Measurements from ENCODE around the gene FBXO15. TPM values are rescaled to one million over a fixed set of nuclear protein-coding genes. Genes with fewer than 3 reads are reported as not detected.

FBXO15 gene
- total RNA-seq, result under 1 TPM in 1 of 2 donors, not detected in 1; 0.90 TPM

DNA sequence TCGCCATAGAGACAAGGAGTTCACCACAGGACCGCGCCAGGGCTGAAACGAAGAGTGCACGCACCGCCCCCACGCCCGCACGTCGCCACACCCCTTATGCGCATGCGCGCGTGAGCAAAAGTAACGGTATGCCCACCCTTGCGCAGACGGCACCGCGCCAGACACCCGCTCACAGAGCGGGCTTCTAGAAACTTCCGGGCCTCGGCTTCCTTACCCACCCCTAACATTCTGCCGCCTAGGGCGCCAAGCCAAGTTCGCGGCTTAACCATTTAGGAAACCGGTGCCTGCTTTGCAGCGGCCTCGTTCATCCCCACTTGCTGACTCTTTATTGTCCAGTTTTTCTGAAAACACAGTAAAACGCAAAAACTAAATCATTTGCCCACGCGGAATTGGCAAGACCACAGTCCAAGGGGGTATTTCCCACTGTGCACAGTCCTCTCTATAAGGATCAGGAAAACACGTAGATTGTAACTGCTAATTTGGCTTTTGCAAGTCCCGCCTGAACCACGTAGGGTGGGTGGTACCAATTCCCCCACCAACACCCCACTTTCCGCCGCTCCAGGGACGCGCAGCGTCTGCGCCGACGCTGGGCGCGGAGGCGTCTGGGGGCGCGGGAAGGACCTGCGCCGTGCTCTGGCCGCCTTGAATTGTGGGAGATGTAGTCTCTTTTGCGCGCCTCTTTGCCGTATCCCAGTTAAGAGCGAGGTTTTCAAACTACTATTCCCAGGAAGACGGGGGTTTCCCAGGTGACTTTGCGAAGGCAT, at the start of gene FBXO15, which contains the start of gene TIMM21:
TSS of gene FBXO15 (minus strand) at position 56 of the 764 bp plus-strand sequence. CDS start at position 7, 49 bp downstream.
TSS of gene TIMM21 (plus strand) at position 745 of the 764 bp plus-strand sequence. CDS start 286 bp downstream, outside the sequence.
- Mint-ChIP-seq H3K4me1 (ENCODE audit: low read depth in 2 of 2) (peaks cover 29 to 44% of the 10 kb centered on the region in 2 donors), H3K36me3 (peaks cover 8% of the 10 kb centered on the region), H3K27me3 (peaks cover 3 to 7% of the 10 kb centered on the region in 2 donors), H3K4me3 (peak within 1 kb of the TSS; percentile 97), H3K9me3 (no peaks in the 10 kb centered on the region), H3K27ac (peak within 1 kb of the TSS; percentile 98 to 100)
- ATAC-seq, result peak; percentile 95
- peak; percentile 96 for DNase-seq (ENCODE audit: low spot score)

DNA sequence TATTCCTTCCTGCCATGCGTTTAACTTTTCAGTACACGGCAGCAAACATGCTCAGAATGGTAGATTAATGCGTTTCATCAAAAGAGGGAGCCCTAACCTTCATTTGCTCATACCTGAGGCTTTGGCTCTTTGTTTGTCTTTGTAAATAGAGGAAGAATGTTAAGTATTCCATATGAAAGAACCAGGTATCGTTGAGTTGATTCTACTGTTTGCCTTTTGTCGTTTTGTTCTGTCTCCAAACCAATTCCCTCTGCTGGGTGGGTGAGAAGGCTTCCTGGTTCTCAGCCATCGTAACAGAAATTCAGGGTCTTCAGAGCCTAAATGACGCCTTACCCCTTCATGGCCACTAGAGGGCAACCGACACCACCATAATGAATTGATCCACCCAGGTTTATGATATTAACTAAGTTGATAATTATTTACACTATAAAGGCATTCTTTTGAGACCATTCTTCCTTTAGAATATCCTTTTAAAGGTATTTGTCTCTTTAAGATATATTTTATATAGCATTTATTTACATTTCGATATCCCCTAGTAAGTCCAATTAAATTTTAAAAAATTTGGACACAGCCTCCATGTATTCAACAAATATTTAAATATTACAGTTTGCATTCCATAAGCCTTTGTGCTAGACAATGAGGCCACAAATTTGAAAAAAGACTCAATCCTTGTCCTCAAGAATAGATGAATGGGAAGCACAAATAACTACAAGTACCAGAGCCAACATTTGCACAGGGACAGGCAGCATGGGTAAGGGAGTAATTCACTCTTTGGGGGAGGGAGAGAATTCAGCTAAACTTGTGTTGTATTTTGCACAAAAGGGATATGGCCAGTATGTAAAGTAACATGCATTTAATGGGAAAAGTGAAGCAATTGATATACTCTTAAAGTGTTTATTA, 48.8 kb upstream of the FBXO15 start:
- ATAC-seq (peak; percentile 65 to 73), DNase-seq (ENCODE audit: low spot score) (peak; percentile 69)
- Mint-ChIP-seq H3K4me1 (ENCODE audit: low read depth in 2 of 2) (peaks cover 5 to 6% of the 10 kb centered on the region in 2 donors), H3K36me3 (no peaks in the 10 kb centered on the region), H3K4me3 (peak overlapping the region; percentile 78), H3K9me3 (no peaks in the 10 kb centered on the region), H3K27me3 (peaks cover 11 to 14% of the 10 kb centered on the region in 2 donors), H3K27ac (no peak overlapping the region)

DNA sequence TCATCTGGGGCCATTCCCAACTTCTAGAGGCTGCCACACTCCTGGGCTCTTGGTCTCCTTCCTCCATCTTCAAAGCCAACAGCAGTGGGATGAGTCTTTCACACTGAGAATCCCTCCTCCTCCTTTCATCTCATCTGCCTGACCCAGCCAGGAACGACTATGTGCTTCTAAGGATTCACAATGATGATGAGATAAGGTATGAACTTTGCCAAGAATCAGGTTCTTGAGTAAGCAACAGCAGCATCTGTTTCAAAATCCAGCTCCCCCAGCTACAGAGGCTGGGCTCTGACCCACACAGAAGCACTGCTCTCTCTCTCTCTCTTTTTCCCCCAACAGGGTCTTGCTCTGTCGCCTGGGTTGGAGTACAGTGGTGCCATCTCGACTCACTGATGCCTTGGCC, 47.1 kb upstream of the FBXO15 start:
- Mint-ChIP-seq H3K4me3 (no peak overlapping the region), H3K27ac (no peak overlapping the region), H3K36me3 (no peaks in the 10 kb centered on the region), H3K9me3 (no peaks in the 10 kb centered on the region), H3K27me3 (peaks cover 14 to 15% of the 10 kb centered on the region in 2 donors), H3K4me1 (ENCODE audit: low read depth in 2 of 2) (peaks cover 5 to 6% of the 10 kb centered on the region in 2 donors)
- DNase-seq (ENCODE audit: low spot score) (no peak), ATAC-seq (no peak)

DNA sequence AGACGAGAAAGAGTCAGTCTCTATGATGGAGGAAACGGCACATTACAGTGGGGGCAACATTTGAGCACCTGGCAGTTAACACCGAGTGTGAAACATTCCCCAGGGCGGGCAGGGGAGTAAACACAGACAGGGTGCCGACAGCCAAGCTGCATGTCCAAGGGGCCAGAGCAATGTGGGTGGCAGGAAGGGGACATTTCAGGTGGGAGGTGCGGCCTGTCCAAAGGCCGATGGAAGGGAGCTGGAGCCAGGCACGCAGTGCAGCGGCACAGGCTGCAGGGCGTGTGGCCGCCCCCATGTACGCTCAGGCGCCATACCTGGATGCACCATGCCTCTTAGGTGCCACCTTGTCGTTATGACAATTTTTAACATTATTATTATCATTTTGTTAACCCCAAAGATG, 43.9 kb upstream of the FBXO15 start:
- no peak overlapping the region for H3K4me3 Mint-ChIP-seq
- peaks cover 5 to 6% of the 10 kb centered on the region in 2 donors for H3K4me1 Mint-ChIP-seq (ENCODE audit: low read depth in 2 of 2)

GRCh38 chr18:74190086-74190485, 42.5 kb upstream of the FBXO15 start:
- Mint-ChIP-seq H3K4me3 (no peak overlapping the region), H3K9me3 (no peaks in the 10 kb centered on the region), H3K4me1 (ENCODE audit: low read depth in 2 of 2) (no peaks in the 10 kb centered on the region), H3K27ac (no peak overlapping the region), H3K27me3 (peaks cover 35 to 45% of the 10 kb centered on the region in 2 donors), H3K36me3 (no peaks in the 10 kb centered on the region)
- ATAC-seq (no peak), DNase-seq (ENCODE audit: low spot score) (no peak)

More for the DNA sequence above, 43.9 kb upstream of the FBXO15 start:
- no peak for ATAC-seq
- DNase-seq (ENCODE audit: low spot score), result no peak
- no peak overlapping the region for H3K27ac Mint-ChIP-seq
- no peaks in the 10 kb centered on the region for H3K9me3 Mint-ChIP-seq
- H3K27me3 Mint-ChIP-seq, result peaks cover 33 to 34% of the 10 kb centered on the region in 2 donors
- no peaks in the 10 kb centered on the region for H3K36me3 Mint-ChIP-seq

GRCh38 chr18:74186661-74187060, 39.0 kb upstream of the FBXO15 start:
- no peak for DNase-seq (ENCODE audit: low spot score)
- no peaks in the 10 kb centered on the region for H3K9me3 Mint-ChIP-seq
- no peaks in the 10 kb centered on the region for H3K4me1 Mint-ChIP-seq (ENCODE audit: low read depth in 2 of 2)
- H3K27me3 Mint-ChIP-seq, result peaks cover 33 to 45% of the 10 kb centered on the region in 2 donors
- no peak overlapping the region for H3K27ac Mint-ChIP-seq
- no peaks in the 10 kb centered on the region for H3K36me3 Mint-ChIP-seq
- H3K4me3 Mint-ChIP-seq, result no peak overlapping the region
- no peak for ATAC-seq

GRCh38 chr18:74185860-74186259, 38.2 kb upstream of the FBXO15 start:
- H3K27ac Mint-ChIP-seq, result no peak overlapping the region
- no peaks in the 10 kb centered on the region for H3K4me1 Mint-ChIP-seq (ENCODE audit: low read depth in 2 of 2)
- peaks cover 33 to 48% of the 10 kb centered on the region in 2 donors for H3K27me3 Mint-ChIP-seq
- no peaks in the 10 kb centered on the region for H3K36me3 Mint-ChIP-seq
- H3K9me3 Mint-ChIP-seq, result no peaks in the 10 kb centered on the region
- no peak for ATAC-seq
- H3K4me3 Mint-ChIP-seq, result no peak overlapping the region
- no peak for DNase-seq (ENCODE audit: low spot score)

- H3K27ac Mint-ChIP-seq, result no peak overlapping the region
- H3K4me1 Mint-ChIP-seq (ENCODE audit: low read depth in 2 of 2), result no peaks in the 10 kb centered on the region
- H3K27me3 Mint-ChIP-seq, result peaks cover 30 to 58% of the 10 kb centered on the region in 2 donors
- H3K9me3 Mint-ChIP-seq, result no peaks in the 10 kb centered on the region
- no peak for DNase-seq (ENCODE audit: low spot score)
- no peak overlapping the region for H3K4me3 Mint-ChIP-seq
- no peak for ATAC-seq
- H3K36me3 Mint-ChIP-seq, result no peaks in the 10 kb centered on the region
Measured at GRCh38 chr18:74184875-74185274, 37.2 kb upstream of the FBXO15 start.

- Mint-ChIP-seq H3K4me1 (ENCODE audit: low read depth in 2 of 2) (no peaks in the 10 kb centered on the region), H3K4me3 (no peak overlapping the region), H3K36me3 (no peaks in the 10 kb centered on the region), H3K9me3 (no peaks in the 10 kb centered on the region), H3K27me3 (peaks cover 19 to 60% of the 10 kb centered on the region in 2 donors), H3K27ac (no peak overlapping the region)
- no peak for DNase-seq (ENCODE audit: low spot score)
- no peak for ATAC-seq
Measured at GRCh38 chr18:74183130-74183529, 35.5 kb upstream of the FBXO15 start.

DNA sequence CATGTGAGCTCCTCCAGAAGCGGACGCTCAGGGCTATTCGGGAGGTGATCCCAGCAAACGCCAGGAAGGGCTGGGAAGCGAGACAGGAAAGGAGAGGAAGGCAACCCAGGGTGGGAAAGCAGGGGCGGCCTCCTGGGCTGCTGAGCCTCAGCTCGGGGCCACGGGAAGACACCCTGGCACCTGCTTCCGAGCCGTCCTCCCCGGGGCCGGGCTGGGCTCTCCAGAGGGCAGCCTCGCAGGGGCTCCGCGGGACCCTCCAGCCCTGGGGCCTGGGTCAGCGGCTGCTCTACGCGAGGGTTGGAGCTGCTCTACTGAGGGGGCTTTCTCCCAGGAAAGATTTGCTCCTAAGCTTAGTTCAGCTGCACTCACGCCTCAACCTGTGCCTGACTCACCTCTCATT, 34.7 kb upstream of the FBXO15 start:
- Mint-ChIP-seq H3K4me1 (ENCODE audit: low read depth in 2 of 2) (no peaks in the 10 kb centered on the region), H3K4me3 (no peak overlapping the region), H3K36me3 (no peaks in the 10 kb centered on the region), H3K27ac (no peak overlapping the region), H3K9me3 (no peaks in the 10 kb centered on the region), H3K27me3 (peaks cover 17 to 53% of the 10 kb centered on the region in 2 donors)
- ATAC-seq, result no peak
- no peak for DNase-seq (ENCODE audit: low spot score)

DNA sequence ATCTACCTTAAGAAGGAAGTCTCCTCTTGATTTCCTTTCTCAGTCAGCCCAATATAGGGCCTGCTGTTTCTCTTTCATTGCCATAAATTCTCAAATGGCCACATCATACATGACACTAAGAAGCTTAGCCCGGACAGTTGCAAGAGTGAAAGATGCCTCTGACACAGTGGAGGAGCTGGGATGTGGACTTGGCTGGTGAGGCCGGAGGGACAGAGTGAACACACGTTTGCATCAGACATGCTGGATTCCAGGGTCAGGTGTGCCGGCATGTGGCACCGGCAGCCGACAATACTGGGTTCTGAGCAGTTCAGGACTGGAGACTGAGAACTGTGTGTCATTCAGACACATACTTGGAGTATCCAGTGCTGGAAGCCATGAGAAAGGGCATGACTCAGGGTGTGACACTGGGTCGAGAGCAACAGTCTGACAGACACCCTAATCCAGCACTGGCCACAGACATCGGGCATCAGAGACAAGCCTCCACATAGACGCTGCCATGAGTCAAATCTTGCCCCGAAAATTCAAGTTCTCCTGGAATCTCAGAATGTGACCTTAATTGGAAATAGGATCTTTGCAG, 32.1 kb upstream of the FBXO15 start:
- Mint-ChIP-seq H3K4me1 (ENCODE audit: low read depth in 2 of 2) (no peaks in the 10 kb centered on the region), H3K4me3 (no peak overlapping the region), H3K27ac (no peak overlapping the region), H3K9me3 (no peaks in the 10 kb centered on the region), H3K27me3 (peaks cover 19 to 53% of the 10 kb centered on the region in 2 donors), H3K36me3 (no peaks in the 10 kb centered on the region)
- DNase-seq (ENCODE audit: low spot score), result no peak
- ATAC-seq, result no peak

DNA sequence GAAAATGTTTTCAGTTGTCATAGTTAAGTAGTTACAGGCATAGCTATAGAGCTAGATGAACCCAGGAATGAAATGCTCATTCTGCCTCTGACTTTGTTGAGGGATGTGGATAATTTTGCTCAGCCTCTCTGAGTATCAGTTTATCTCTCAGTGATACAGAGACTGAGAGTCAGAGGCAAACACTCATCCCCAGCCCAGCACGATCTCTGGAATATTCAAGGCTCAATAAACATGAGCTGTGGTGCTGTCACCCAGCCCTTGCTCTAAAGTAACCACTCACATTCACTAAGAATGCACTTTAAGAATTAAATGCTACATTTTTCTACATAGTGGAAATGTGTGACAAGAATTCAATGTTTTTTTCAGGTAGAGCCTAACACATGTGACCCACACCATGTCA, 31.2 kb upstream of the FBXO15 start:
- Mint-ChIP-seq H3K4me1 (ENCODE audit: low read depth in 2 of 2) (no peaks in the 10 kb centered on the region), H3K36me3 (no peaks in the 10 kb centered on the region), H3K27ac (no peak overlapping the region), H3K27me3 (peaks cover 21 to 54% of the 10 kb centered on the region in 2 donors), H3K9me3 (no peaks in the 10 kb centered on the region), H3K4me3 (no peak overlapping the region)
- DNase-seq (ENCODE audit: low spot score) (no peak), ATAC-seq (no peak)

GRCh38 chr18:74175658-74176057, 28.0 kb upstream of the FBXO15 start:
- H3K36me3 Mint-ChIP-seq, result no peaks in the 10 kb centered on the region
- peaks cover 28 to 54% of the 10 kb centered on the region in 2 donors for H3K27me3 Mint-ChIP-seq
- H3K4me1 Mint-ChIP-seq (ENCODE audit: low read depth in 2 of 2), result peaks cover 5 to 6% of the 10 kb centered on the region in 2 donors
- no peak overlapping the region for H3K4me3 Mint-ChIP-seq
- H3K9me3 Mint-ChIP-seq, result no peaks in the 10 kb centered on the region
- DNase-seq (ENCODE audit: low spot score) (no peak), ATAC-seq (no peak)
- no peak overlapping the region for H3K27ac Mint-ChIP-seq

Measured in natural killer cell treated with Interleukin-12 subunit alpha and Interleukin-12 subunit beta and Interleukin-15 and Interleukin-18, amount 100 ng/mL, for 72 hours (primary cell).